NCI-H510A treated with DMSO at 0.1 percent for 48 hours (cell line): ENCODE measurements around the gene PACSIN1.

Experiments used
- DNase-seq: peaks from one replicate; lab custom pipeline; 2025; lab: John Stamatoyannopoulos, UW

The PACSIN1 gene

DNA sequence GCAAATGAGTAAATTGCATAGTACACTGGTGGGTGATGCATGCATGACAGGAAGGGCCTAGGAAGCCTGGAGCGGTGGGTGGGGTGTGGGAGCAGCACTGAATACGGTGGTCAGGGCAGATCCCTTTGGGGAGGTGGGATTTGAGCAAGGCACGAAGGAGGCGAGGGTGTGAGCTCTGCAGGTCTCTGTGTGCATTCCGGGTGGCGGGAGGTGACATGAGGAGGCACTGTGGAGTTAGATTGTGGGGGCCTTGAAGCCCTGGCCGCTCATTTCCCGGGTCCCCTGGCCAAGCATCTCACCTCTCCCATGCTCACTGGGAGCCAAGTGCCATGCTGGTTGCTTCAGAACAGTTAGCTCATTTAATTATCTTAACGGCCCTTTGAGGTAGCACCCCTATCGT, 96.5 kb downstream of the PACSIN1 start:
- no peak for DNase-seq

DNA sequence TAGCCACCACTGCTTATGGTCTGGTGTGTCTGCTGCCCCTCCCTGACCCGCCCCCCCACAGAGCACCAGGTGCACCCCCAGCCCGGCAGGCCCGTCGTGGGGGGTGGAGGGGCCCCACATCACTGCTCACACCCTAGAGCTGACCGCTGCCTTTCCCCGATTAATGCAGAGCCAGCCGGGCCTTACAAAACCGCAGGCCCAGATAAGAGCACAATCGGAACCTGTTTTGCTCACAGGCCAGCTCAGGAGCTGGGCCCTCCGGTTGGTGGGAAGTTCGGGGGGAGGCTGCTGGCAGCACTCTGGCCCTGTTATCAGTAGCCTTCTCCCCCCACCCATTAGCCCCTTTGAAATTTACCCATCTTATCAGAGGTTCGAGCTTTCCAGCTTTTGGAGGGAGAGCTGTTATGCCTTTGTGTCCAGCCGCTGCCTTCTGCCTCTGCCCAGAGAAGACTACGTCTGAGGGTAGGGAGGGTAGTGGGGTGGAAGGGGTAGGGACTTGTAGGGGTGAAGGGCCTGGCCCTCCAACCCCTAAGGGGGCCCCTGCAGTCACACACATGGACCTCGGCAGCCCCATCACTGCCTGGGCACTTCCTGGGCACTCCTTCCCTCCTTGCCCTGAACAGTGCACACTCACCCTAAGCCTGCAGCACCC, 97.1 kb downstream of the PACSIN1 start:
- DNase-seq, result no peak

- DNase-seq, result no peak
Observed at GRCh38 chr6:34563513-34563870, 97.6 kb downstream of the PACSIN1 start.

DNA sequence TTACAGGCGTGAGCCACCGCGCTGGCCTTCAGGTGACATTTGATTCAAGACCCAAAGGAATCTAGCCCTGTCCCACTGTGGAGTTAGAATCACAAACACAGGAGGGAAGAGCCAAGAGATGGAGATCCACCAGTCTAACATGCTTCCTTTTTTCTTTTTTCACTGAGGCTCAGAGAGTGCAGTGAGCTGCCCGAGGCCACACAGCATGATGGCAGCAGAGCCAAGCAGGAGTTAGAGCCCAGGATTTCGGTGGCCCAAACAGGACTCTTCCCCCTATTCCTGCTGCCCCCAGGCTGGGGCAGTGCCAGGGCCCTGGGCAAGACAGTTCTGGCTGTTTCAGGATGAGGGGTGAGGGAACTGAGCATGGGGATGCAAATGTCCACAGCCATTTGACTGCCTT, 98.3 kb downstream of the PACSIN1 start:
- no peak for DNase-seq

DNA sequence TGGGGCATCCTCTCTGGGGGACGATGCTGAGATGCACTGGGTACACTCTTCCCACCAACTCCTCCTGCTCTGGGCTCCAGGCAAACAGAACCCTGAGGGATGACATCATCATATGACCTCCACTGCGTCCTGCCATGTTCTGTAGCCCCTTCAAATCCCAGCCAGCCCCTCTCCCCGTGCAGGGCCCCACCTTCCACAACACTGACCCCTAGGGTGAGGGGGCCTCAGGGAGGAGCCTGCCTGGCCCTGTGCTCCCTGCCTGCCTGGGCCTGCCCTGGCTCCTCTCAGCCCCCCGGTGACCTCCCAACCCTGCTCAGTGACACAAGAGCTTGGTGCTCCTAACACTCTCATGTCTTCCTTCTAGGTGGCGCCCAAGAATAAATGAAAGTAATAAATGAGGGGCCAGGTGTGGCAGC, 99.9 kb downstream of the PACSIN1 start:
- no peak for DNase-seq

GRCh38 chr6:34566830-34567546, 101.1 kb downstream of the PACSIN1 start:
- no peak for DNase-seq

DNA sequence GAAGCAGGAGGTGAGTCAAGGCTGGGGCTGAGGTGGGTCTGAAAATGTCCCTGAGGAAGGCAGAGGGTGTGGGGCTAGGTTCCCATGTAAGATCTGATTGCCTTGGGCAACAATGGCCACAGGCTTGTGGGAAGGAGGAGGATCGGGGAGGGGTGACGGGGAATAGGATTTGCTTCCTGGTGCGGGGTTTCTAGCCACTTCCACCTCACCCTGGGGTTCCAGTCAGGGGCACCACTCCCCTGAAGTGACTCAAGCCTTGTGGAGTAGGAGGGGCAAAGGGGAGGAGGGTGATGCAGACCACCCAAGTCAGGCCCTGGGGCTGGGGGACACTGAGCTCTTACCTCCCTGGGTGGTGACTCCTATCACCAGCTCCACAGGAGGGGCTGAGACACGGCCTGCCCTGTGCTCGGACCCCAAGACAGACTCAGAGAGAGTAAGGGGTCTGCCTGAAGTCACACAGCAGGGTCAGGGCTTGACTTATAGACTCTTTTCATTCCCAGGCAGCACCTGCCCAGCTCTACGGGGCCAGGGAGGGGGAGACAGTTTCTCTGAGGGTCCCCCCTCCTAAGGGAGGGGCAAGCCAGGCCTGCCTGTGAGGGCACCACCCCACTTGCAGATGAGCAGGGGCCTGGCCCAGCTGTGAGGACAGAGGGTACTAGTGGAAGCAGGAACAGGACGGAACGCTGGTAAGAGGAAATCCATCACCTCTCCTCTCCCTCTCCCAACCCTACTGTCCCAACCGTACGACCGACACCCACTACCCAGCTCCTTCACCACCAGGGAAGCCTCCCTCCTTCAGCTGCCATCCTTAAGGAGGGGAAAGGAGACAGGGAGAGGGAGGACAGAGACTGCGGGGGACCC, 102.7 kb downstream of the PACSIN1 start:
- DNase-seq, result no peak

DNA sequence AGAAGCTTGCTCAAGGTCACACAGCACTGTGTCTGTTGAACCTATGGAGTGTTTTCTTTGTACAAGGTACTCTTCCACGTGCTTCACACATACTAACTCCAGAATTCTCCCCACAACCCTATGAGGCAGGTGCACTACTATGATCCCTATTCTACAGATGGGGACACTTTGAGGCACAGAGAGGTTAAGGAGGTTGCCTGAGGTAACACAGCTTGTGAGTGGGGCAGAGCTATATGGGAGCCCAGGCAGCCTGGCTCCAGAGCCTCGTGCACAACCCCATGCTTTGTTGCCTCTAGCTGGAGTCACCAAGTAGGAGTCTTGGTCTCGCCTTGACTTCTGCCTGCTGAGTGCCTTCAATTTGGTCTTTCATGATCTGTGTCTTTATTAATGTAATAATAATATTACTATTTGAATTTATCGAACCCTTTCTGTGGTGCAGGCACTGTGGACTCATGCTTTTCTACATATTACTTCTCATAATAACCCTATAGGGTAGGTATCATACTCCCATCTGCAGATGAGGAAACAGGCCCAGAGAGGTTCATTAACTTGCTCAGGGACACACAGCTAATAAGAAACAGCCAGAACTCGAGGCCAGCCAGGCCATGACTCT, 103.6 kb downstream of the PACSIN1 start:
- DNase-seq, result no peak

- peak; percentile 82 for DNase-seq
Observed at GRCh38 chr6:34570066-34570833, 104.4 kb downstream of the PACSIN1 start.

GRCh38 chr6:34571388-34571787, 105.5 kb downstream of the PACSIN1 start:
- DNase-seq, result no peak

DNA sequence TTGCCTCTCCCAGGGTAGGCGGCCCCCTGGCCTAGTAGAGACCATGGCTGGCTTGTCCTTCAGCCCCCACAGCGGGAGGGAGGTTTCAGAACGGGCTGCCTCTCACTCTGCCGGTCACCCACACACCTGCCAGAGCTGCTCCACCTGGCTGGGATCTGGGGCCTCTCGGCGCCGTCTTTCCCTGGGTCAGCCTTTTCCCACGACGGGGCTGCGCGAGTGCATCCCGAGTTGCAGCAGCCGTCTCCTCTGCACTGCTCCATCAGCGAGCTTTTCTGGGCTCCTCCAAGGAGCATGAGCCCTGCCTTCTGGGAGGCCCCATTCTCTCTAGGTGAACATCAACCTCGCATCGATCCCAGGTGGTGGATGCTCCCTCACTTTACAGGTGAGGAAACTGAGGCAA, 106.1 kb downstream of the PACSIN1 start:
- no peak for DNase-seq

GRCh38 chr6:34572585-34572984, 106.7 kb downstream of the PACSIN1 start:
- DNase-seq, result no peak

DNA sequence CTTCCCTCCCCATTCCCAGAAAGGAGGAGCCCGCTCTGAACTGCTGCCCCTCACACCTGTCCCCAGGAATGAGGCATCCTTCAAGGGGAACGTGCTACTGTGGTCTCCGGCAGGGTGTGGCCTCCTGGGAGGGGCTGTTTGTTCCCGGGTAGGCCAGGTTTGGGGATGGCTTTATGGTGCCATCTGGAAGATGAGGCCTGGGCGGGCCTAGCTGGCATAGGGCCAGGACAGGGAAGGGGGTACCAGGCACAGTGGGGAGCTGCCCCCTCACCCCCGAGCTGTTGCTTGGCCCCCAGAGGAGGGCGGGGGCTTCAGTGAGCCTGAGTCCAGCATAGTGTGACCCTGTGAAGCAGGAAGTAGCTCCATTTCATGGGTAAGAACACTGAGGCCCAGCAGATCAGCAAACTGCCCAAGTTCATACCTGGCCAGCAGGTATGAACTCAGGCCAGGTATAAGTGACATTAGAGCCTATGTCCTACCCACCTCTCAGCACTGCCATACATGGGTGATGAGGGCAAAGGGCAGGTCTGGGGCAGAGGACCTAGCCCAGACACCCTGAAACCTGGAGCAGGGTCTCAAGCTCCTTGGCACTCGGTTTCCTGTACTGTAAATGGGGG, 107.8 kb downstream of the PACSIN1 start:
- no peak for DNase-seq

- no peak for DNase-seq
Observed at GRCh38 chr6:34574647-34575293, 108.9 kb downstream of the PACSIN1 start.

DNA sequence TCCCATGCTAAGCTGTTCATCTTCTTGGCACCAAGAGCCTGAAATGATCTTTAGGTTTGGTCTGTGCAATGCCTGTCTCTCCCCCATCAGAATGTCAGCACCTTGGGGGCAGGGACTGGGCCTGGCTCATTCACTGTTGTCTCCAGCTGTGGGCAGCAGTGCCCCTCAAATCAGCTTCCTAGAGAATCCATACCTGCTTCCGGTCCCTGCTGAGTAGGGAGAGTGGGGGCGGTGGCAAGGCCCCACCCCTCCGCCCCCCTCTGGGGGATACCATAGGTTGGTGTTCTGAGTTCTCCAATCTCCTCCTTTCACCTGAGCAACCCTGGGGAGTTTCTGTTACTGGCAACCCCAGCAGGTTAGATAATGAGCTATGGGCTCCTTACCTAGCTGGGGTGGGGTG, 109.5 kb downstream of the PACSIN1 start:
- no peak for DNase-seq

GRCh38 chr6:34576286-34576955, 110.5 kb downstream of the PACSIN1 start:
- DNase-seq, result no peak

GRCh38 chr6:34578445-34579262, 112.8 kb downstream of the PACSIN1 start:
- no peak for DNase-seq

- DNase-seq, result no peak
Observed at GRCh38 chr6:34580707-34581560, 115.1 kb downstream of the PACSIN1 start.
